ENCODE results near the gene CCDC88B.

CCDC88B gene

GRCh38 chr11:64385945-64386704 lies 46.1 kb downstream of the CCDC88B start:
- DNase-seq = no peak

GRCh38 chr11:64387916-64388315 lies 47.9 kb downstream of the CCDC88B start:
- no peak for DNase-seq

GRCh38 chr11:64388894-64389293 lies 48.9 kb downstream of the CCDC88B start:
- no peak for DNase-seq

- DNase-seq = no peak
Observed at GRCh38 chr11:64389851-64390250, 49.8 kb downstream of the CCDC88B start.

GRCh38 chr11:64390558-64390957 lies 50.6 kb downstream of the CCDC88B start:
- DNase-seq = no peak

- DNase-seq = no peak
Observed at GRCh38 chr11:64391839-64392238, 51.8 kb downstream of the CCDC88B start.

- DNase-seq = no peak
Observed at GRCh38 chr11:64395545-64396078, 55.6 kb downstream of the CCDC88B start.

GRCh38 chr11:64396079-64396591 lies 56.1 kb downstream of the CCDC88B start:
- DNase-seq = no peak

- no peak for DNase-seq
Observed at GRCh38 chr11:64400102-64400501, 60.1 kb downstream of the CCDC88B start.

GRCh38 chr11:64400667-64401066 lies 60.7 kb downstream of the CCDC88B start:
- DNase-seq = no peak

GRCh38 chr11:64401775-64402174 lies 61.8 kb downstream of the CCDC88B start:
- no peak for DNase-seq

GRCh38 chr11:64403106-64403505 lies 63.1 kb downstream of the CCDC88B start:
- no peak for DNase-seq

- DNase-seq = no peak
Observed at GRCh38 chr11:64406221-64406946, 66.4 kb downstream of the CCDC88B start.

Measured in stimulated activated CD4-positive, alpha-beta T cell treated with anti-CD3 and anti-CD28 coated beads, Interleukin-4, amount 100 ng/mL, for 1 hour (primary cell).